Spleen (tissue), 11 donors: ENCODE results near the gene GLG1. TPM values are rescaled to one million over a fixed set of nuclear protein-coding genes. Genes with fewer than 3 reads are reported as not detected.

Source experiments
- DNase-seq: peaks from one replicate; pipeline ENCODE4 v3.0.0-alpha.2; 2020
- H3K27ac ChIP-seq, 8 donors: fragments of 200-600 bp; sonication (generic) in 7 of 8; 1 replicate in 4 of 8; 2 replicates in 4 of 8; pipeline versions ENCODE4 v1.5.0 to v1.8.0; 2016 to 2021; ENCODE audit warnings: inconsistent platforms in 4 of 8, mild to moderate bottlenecking in 4 of 8, moderate library complexity in 1 of 8
- H3K27me3 ChIP-seq, 7 donors: fragments of 200-600 bp; sonication (generic) in 6 of 7; replicated peaks in 1 of 7; 1 replicate in 4 of 7; 2 replicates in 3 of 7; pipeline versions ENCODE4 v1.5.0 to v1.8.0; 2016 to 2021; ENCODE audit warnings: inconsistent platforms in 3 of 7, mild to moderate bottlenecking in 1 of 7
- H3K36me3 ChIP-seq, 6 donors: fragments of 200-600 bp; sonication (generic) in 5 of 6; 1 replicate in 4 of 6; 2 replicates in 2 of 6; pipeline versions ENCODE4 v1.5.0 to v1.8.0; 2016 to 2021; ENCODE audit warnings: inconsistent platforms in 2 of 6
- H3K4me1 ChIP-seq, 6 donors: fragments of 200-600 bp; sonication (generic) in 5 of 6; 1 replicate in 3 of 6; 2 replicates in 3 of 6; pipeline versions ENCODE4 v1.5.0 to v1.8.0; 2016 to 2021; ENCODE audit warnings: inconsistent platforms in 3 of 6
- H3K4me3 ChIP-seq, 8 donors: fragments of 200-600 bp; sonication (generic) in 7 of 8; 1 replicate in 4 of 8; 2 replicates in 4 of 8; pipeline versions ENCODE4 v1.5.0 to v1.8.0; 2016 to 2021; ENCODE audit warnings: inconsistent platforms in 4 of 8, mild to moderate bottlenecking in 4 of 8, moderate library complexity in 2 of 8
- H3K9me3 ChIP-seq, 8 donors: fragments of 200-600 bp; sonication (generic) in 7 of 8; 1 replicate in 4 of 8; 2 replicates in 4 of 8; pipeline versions ENCODE4 v1.5.0 to v1.8.0; 2016 to 2021; ENCODE audit warnings: inconsistent platforms in 4 of 8
- POLR2A ChIP-seq, 3 donors: fragments of 450-650 bp; IDR thresholded peaks; one replicate each; pipeline ENCODE4 v1.5.1; 2017; ENCODE audit warnings: antibody characterized with exemption in 3 of 3, mild to moderate bottlenecking in 1 of 3
- POLR2AphosphoS5 ChIP-seq, 3 donors: sonication (generic); formaldehyde crosslinking; IDR thresholded peaks; one replicate each; pipeline ENCODE4 v1.5.1; 2017; ENCODE audit warnings: antibody characterized with exemption in 3 of 3
- WGBS, 5 donors: extraction: QIAGEN DNeasy Blood & Tissue Kit in 3 of 5; methylation state at CpG; one replicate each; pipeline versions ENCODE4 v1.1.5 to v1.1.7; 2013 to 2018; 5-methylcytosine and 5-hydroxymethylcytosine counted together
- intact Hi-C: fragments of 100-400 bp; cut with DNase I; formaldehyde crosslinking; loops from one replicate; pipeline ENCODE4 v1.15.0; 2023; ENCODE audit warnings: low total_unique reads
- polyA plus RNA-seq, 3 donors: library from polyadenylated mRNA; stranded (reverse); fragments of 200-250 nt; gene quantifications; one replicate each; pipeline ENCODE4 v1.2.1, GENCODE V29; 2013
- total RNA-seq, 7 donors: library from RNA; depleted of rRNA in 3 of 7; stranded (reverse); fragments of >200 nt in 3 of 7; fragmentation: NEBNext Ultra II Directional in 4 of 7; extraction: Animal tissue kit (Norgen Biotek cat#: 25700) in 4 of 7; gene quantifications; one replicate each; pipeline versions ENCODE4 v1.1.0 to v1.2.1, GENCODE V29; 2016 to 2021
- TF ChIP-seq, protein P1 (sequence below), 11 experiments: fragments of 200-600 bp in 7 of 11; fragments of 450-650 bp in 4 of 11; sonication (generic) in 4 of 11; IDR thresholded peaks in 8 of 11; conservative IDR thresholded peaks in 3 of 11; 1 replicate in 7 of 11; 2 replicates in 4 of 11; pipeline versions ENCODE4 v1.4.0 to v1.8.0; 2016 to 2021; ENCODE audit warnings: antibody characterized with exemption in 11 of 11, inconsistent platforms in 4 of 11, mild to moderate bottlenecking in 1 of 11
- donor health status: healthy with polysubstance abuse.
- donor health status: DM: no; HTN: no; CAD: no; lungs with moderate emphysema.
- donor health status: DM: no; HTN: no; CAD: no.
- donor health status: Bipolar disorder and iron deficiency.
- donor health status: healthy.
- donor health status: DM: no; HTN: no; CAD: no.
- donor health status: DM: yes; HTN: yes; CAD: no.

The GLG1 gene
- total and polyA plus RNA-seq, 10 donors, result 14.6 to 124 (median 101) TPM

DNA sequence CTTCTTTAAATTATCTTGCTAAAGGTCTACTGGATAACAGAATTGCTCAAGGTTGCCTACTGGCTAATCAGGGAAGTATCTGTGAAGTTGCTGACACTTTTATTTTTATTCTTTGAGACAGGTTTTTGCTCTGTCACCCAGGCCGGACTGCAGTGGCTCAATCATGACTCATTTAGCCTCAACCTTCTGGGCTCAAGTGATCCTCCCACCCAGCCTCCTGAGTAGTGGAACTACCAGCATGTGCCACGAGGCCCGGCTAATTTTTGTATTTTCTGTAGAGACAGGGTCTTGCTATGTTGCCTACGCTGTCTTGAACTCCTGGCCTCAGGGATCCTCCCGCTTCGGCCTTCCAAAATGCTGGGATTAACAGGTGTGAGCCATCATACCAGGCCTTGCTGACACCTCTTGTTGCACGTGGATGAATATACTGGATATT lies 43.1 kb downstream of the GLG1 start:
- 67 to 88% (median 76%) methylated on average over 7 of the region's 7 CpGs for WGBS, 5 donors
- intact Hi-C loops, result no loop called here
- H3K4me1 ChIP-seq, result peaks cover 0 to 70% (median 29%) of the 10 kb centered on the region in 6 donors

DNA sequence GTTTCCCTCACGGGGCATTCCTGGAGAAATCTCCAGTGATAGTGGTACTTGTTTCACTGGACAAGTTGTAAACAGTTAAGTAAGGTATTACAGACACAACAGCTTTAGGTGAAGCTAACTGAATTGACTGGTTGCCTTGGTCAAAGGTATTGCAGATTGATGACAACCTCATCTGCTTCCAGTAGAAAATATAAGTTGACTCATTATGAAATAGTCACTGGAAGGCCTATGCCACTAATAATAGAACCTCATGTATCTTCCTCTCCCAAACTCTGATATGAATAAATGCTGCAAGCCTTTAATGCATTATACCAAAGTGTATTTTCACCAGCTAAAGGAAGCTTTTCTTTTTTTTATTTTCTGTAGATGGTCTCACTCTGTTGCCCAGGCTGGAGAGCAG lies 44.8 kb downstream of the GLG1 start:
- Histone ChIP-seq H3K9me3 (no peaks in the 10 kb centered on the region), H3K36me3 (peaks cover 0 to 11% (median 0%) of the 10 kb centered on the region in 6 donors), H3K27ac (no peak overlapping the region), H3K4me3 (no peak overlapping the region), H3K4me1 (peaks cover 0 to 69% (median 24%) of the 10 kb centered on the region in 6 donors), H3K27me3 (no peaks in the 10 kb centered on the region)
- WGBS, 5 donors, result 95 to 100% (median 97%) methylated on average over 1 of the region's 1 CpG
- DNase-seq, result no peak
- no peak for TF ChIP-seq POLR2A (IDR thresholded peaks at IDR 0.05)
- TF ChIP-seq, protein P1, sequence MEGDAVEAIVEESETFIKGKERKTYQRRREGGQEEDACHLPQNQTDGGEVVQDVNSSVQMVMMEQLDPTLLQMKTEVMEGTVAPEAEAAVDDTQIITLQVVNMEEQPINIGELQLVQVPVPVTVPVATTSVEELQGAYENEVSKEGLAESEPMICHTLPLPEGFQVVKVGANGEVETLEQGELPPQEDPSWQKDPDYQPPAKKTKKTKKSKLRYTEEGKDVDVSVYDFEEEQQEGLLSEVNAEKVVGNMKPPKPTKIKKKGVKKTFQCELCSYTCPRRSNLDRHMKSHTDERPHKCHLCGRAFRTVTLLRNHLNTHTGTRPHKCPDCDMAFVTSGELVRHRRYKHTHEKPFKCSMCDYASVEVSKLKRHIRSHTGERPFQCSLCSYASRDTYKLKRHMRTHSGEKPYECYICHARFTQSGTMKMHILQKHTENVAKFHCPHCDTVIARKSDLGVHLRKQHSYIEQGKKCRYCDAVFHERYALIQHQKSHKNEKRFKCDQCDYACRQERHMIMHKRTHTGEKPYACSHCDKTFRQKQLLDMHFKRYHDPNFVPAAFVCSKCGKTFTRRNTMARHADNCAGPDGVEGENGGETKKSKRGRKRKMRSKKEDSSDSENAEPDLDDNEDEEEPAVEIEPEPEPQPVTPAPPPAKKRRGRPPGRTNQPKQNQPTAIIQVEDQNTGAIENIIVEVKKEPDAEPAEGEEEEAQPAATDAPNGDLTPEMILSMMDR (IDR thresholded peaks at IDR 0.05 in 8 of 11, conservative IDR thresholded peaks at IDR 0.05 in 3 of 11), result no peak
- no peak for TF ChIP-seq POLR2AphosphoS5 (IDR thresholded peaks at IDR 0.05)
- intact Hi-C loops, result no loop called here

More for the DNA sequence above, 43.1 kb downstream of the GLG1 start:
- no peaks in the 10 kb centered on the region for H3K27me3 ChIP-seq
- no peak for DNase-seq
- H3K27ac ChIP-seq, result peak overlapping the region in 4 of 8 donors; percentile 11 to 81 (median 64)
- no peaks in the 10 kb centered on the region for H3K9me3 ChIP-seq
- H3K36me3 ChIP-seq, result peaks cover 0 to 3% (median 0%) of the 10 kb centered on the region in 6 donors
- TF ChIP-seq POLR2AphosphoS5 (IDR thresholded peaks at IDR 0.05) (peak in 1 of 3 donors; percentile 23), POLR2A (IDR thresholded peaks at IDR 0.05) (no peak)
- TF ChIP-seq, protein P1 (IDR thresholded peaks at IDR 0.05 in 8 of 11, conservative IDR thresholded peaks at IDR 0.05 in 3 of 11), result peak in 1 of 11 experiments; percentile 13
- H3K4me3 ChIP-seq, result no peak overlapping the region

DNA sequence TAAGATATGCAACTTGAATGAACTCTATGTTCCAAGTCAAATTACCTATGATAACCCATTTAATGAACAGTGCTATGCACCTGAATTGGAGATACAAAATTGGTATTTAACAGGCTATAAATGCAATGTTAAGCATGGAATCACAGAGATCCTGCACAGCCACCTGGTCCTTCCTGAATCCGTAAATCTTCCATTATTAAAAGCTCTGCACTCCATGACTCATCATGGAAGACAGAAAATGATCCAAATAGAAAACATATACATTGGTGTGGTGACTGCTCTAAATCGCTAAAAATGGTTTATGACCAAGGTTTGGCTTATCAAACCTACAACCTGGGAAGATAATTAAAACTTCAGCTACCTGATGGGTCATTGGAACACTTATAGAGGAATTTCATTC lies 45.3 kb downstream of the GLG1 start:
- intact Hi-C loops, result no loop called here
- Histone ChIP-seq H3K27me3 (no peaks in the 10 kb centered on the region), H3K4me1 (peaks cover 0 to 69% (median 22%) of the 10 kb centered on the region in 6 donors), H3K4me3 (no peak overlapping the region), H3K27ac (no peak overlapping the region), H3K36me3 (peaks cover 0 to 11% (median 0%) of the 10 kb centered on the region in 6 donors), H3K9me3 (no peaks in the 10 kb centered on the region)
- WGBS, 5 donors, result 94 to 97% (median 95%) methylated on average over 2 of the region's 2 CpGs
- TF ChIP-seq, protein P1 (IDR thresholded peaks at IDR 0.05 in 8 of 11, conservative IDR thresholded peaks at IDR 0.05 in 3 of 11), result no peak
- TF ChIP-seq POLR2A (IDR thresholded peaks at IDR 0.05) (no peak), POLR2AphosphoS5 (IDR thresholded peaks at IDR 0.05) (no peak)
- DNase-seq, result no peak

DNA sequence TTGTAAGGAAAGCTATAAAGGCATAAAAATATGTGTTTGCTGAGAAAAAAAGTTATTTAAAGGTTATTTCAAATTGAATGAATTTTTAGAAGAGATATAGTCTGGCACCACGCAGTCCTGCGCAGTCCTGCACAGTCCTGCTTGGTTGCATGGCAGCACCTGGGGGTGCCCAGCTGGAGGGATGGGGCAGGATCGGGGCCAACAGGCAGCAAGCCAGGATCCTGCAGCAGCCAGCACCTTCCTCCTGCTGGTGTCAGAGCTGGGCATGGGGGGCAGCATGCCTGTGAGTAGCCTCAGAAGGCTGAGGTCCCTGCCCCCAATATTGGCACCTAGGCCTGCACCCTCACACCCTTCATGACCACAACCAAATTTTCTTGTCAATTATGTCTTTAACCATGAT lies 46.0 kb downstream of the GLG1 start:
- Histone ChIP-seq H3K36me3 (peaks cover 0 to 11% (median 0%) of the 10 kb centered on the region in 6 donors), H3K27me3 (no peaks in the 10 kb centered on the region), H3K27ac (no peak overlapping the region), H3K4me3 (no peak overlapping the region), H3K4me1 (peaks cover 0 to 69% (median 20%) of the 10 kb centered on the region in 6 donors), H3K9me3 (no peaks in the 10 kb centered on the region)
- no peak for DNase-seq
- intact Hi-C loops, result no loop called here
- 86 to 99% (median 96%) methylated on average over 3 of the region's 3 CpGs for WGBS, 5 donors
- no peak for TF ChIP-seq POLR2AphosphoS5 (IDR thresholded peaks at IDR 0.05)
- TF ChIP-seq, protein P1 (IDR thresholded peaks at IDR 0.05 in 8 of 11, conservative IDR thresholded peaks at IDR 0.05 in 3 of 11), result no peak
- no peak for TF ChIP-seq POLR2A (IDR thresholded peaks at IDR 0.05)
